GM12874 (cell line): ENCODE results near the gene KRT35.

Experiments used
- CTCF ChIP-seq: IDR thresholded peaks from 2 replicates; pipeline ENCODE4 v1.5.1; 2011; ENCODE audit warnings: low read depth, mild to moderate bottlenecking, control low read depth, low read length, moderate library complexity; ENCODE audit not compliant: insufficient read depth

The KRT35 gene

GRCh38 chr17:41491476-41491875, 10.5 kb upstream of the KRT35 start:
- no peak for TF ChIP-seq CTCF

DNA sequence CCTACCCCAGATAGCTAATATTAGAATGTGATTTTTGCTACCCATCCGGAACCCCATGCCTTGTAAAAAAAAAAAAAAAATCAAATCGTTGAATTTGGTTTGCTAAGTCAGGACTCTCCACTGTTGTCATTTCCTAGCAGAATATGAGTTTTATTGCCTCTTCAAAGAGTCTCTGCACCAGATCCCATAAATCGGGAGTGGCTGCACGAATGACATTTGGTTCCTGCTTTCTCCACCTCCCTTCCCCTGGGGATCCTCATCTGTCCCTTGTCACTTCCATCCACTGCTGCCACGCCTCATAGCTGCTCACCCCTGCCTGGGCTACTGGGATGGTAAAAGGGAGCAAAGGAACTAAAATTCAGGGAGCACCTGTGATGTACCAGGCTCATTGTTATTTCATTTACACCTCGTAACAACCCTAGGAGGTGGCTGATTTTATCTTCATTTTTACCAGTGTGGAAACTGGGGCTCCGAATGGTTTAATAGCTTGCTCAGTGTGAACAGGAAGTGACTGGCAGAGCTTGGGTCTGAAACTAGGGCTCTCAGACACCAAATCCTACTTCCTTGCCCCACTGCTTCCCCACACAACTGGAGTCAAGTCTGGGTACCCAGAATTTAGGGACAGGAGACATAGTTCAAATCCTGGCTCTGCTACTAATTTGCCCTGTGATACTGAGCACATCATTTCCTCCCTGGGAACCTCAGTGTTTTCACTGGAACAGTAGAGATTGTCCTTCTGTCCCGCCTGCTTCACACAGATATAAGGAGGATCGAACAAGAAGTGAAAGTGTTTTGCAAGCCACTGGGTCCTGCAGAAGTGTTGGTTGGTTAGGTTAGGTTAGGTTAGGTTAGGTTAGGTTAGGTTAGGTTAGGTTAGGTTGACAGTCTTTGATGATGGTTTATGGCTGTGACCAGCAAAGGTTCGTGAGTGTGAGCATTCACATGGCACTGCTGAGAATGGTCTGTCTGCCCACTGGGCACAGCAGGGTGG, 9.3 kb upstream of the KRT35 start:
- TF ChIP-seq CTCF = no peak

- TF ChIP-seq CTCF = no peak
Observed at GRCh38 chr17:41489531-41489930, 8.6 kb upstream of the KRT35 start, which contains the start of gene KRT36. Gene KRT36 (minus strand): TSS chr17:41489910. CDS start chr17:41489864, 46 bp downstream.

DNA sequence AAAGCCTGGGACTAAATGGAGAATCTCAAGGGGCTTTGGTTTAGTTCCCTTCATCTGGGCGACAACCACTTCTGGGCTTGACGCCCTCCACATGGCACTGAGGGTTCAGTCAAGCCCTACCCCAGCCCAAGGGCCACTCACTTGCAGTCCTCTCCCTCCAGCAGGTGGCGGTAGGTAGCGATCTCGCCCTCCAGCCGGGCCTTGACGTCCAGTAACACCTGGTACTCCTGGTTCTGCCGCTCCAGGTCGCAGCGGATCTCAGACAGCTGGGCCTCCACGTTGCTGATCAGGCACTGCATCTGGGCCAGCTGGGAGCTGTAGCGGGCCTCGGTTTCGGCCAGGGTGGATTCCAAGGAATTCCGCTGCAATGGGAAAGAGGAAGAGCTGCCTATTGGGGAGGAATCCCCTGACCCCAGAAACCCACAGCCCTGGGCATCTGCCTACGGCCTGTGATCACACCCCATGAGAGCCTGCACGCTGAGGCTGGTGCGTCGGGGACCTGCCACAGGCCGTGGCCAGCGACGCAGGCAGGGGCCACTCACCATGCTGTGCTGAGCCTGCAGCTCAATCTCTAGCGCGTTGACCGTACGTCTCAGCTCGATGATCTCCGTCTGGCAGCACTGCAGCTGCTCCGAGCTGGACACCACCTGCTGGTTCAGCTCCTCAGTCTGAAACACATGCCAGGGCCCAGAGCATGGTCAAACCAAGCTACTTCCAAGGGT, 6.0 kb upstream of the KRT35 start:
- TF ChIP-seq CTCF = peak; percentile 70

DNA sequence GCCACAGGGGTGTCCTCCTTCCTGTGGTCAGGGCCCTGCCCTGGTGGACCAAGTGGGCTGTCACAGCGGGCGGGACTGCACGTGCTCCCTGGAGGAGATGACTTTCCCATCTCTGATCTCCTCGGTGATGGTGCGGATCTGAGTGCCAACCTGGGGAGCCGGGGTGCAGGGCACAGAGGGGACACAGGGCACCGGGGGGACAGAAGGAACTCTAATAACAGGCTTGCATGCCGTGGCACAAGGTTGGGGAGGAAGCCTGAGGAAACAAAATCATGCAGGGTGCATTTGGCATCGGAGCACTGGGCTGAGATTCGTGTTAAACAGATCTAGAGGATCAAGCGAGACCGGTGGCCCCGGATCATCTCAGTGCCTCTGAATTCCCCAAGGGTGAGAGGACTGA, 5.4 kb upstream of the KRT35 start:
- TF ChIP-seq CTCF = no peak

GRCh38 chr17:41484920-41485904, 4.3 kb upstream of the KRT35 start:
- TF ChIP-seq CTCF = no peak
